HepG2 (cell line): ENCODE measurements around the gene SMIM41. TPM values are rescaled to one million over a fixed set of nuclear protein-coding genes. Genes with fewer than 3 reads are reported as not detected.

ENCODE experiments used
- BHLHE40 ChIP-seq: IDR thresholded peaks from 2 replicates; pipeline ENCODE4 v1.6.1; 2011; ENCODE audit warnings: low read length, improper control_type of control experiment
- CENPX ChIP-seq: sonication (generic); formaldehyde crosslinking; IDR thresholded peaks from 2 replicates; pipeline ENCODE4 v1.9.0; 2021; ENCODE audit warnings: mild to moderate bottlenecking, missing genetic modification reagents, moderate library complexity
- DMAP1 ChIP-seq: IDR thresholded peaks from 2 replicates; pipeline ENCODE4 v1.6.1; 2016
- DZIP1 ChIP-seq: sonication (generic); formaldehyde crosslinking; IDR thresholded peaks from 2 replicates; pipeline ENCODE4 v1.5.0; 2020; ENCODE audit warnings: mild to moderate bottlenecking, missing genetic modification reagents
- ELK4 ChIP-seq: sonication (generic); formaldehyde crosslinking; IDR thresholded peaks from 2 replicates; pipeline ENCODE4 v1.9.0; 2021; ENCODE audit warnings: missing genetic modification reagents, borderline replicate concordance
- HNRNPL ChIP-seq: fragments of 200-400 bp; formaldehyde crosslinking; IDR thresholded peaks from 2 replicates; pipeline ENCODE4 v1.6.1; 2017; ENCODE audit warnings: mild to moderate bottlenecking, low read depth, low read length
- IKZF4 ChIP-seq: sonication (generic); formaldehyde crosslinking; IDR thresholded peaks from 2 replicates; pipeline ENCODE4 v1.5.1; 2020; ENCODE audit warnings: borderline replicate concordance, mild to moderate bottlenecking, low read depth, missing genetic modification reagents; ENCODE audit errors: not compliant biosample characterization
- MAFF ChIP-seq: IDR thresholded peaks from 2 replicates; pipeline ENCODE4 v1.6.1; 2011; ENCODE audit warnings: low read depth, low read length, improper control_type of control experiment
- MLLT10 ChIP-seq: sonication (generic); formaldehyde crosslinking; IDR thresholded peaks from 2 replicates; pipeline ENCODE4 v1.4.0; 2020; ENCODE audit warnings: missing genetic modification reagents
- MTF2 ChIP-seq: sonication (generic); formaldehyde crosslinking; IDR thresholded peaks from 2 replicates; pipeline ENCODE4 v1.5.0; 2020; ENCODE audit warnings: missing genetic modification reagents, borderline replicate concordance
- NR1H2 ChIP-seq: sonication (generic); formaldehyde crosslinking; IDR thresholded peaks from 2 replicates; pipeline ENCODE4 v1.8.1; 2022; ENCODE audit warnings: low read depth, missing genetic modification reagents, borderline replicate concordance
- NR2F2 ChIP-seq: IDR thresholded peaks from 2 replicates; pipeline ENCODE4 v1.6.1; 2012; ENCODE audit warnings: low read depth, inconsistent platforms, borderline replicate concordance
- NR2F6 ChIP-seq, 2 experiments: IDR thresholded peaks; 2 replicates each; pipeline ENCODE4 v1.6.1; 2016; ENCODE audit warnings: antibody characterized with exemption in 1 of 2, mild to moderate bottlenecking in 1 of 2
- ONECUT2 ChIP-seq: sonication (generic); formaldehyde crosslinking; IDR thresholded peaks from 2 replicates; pipeline ENCODE4 v1.4.0; 2020; ENCODE audit warnings: missing genetic modification reagents
- RORA ChIP-seq: sonication (generic); formaldehyde crosslinking; IDR thresholded peaks from 2 replicates; pipeline ENCODE4 v1.5.0; 2020; ENCODE audit warnings: mild to moderate bottlenecking, missing genetic modification reagents, moderate library complexity
- SRF ChIP-seq: IDR thresholded peaks from 2 replicates; pipeline ENCODE4 v1.6.1; 2011; ENCODE audit warnings: mild to moderate bottlenecking, low read depth, low read length, moderate library complexity
- ZBTB8A ChIP-seq: sonication (generic); formaldehyde crosslinking; IDR thresholded peaks from 2 replicates; pipeline ENCODE4 v1.4.0; 2020; ENCODE audit warnings: mild to moderate bottlenecking, low read depth, missing genetic modification reagents, borderline replicate concordance
- ZMAT3 ChIP-seq: sonication (generic); formaldehyde crosslinking; conservative IDR thresholded peaks from 2 replicates; pipeline ENCODE4 v1.7.0; 2021; ENCODE audit warnings: missing genetic modification reagents
- ZNF138 ChIP-seq: sonication (generic); formaldehyde crosslinking; IDR thresholded peaks from 2 replicates; pipeline ENCODE4 v1.5.0; 2020; ENCODE audit warnings: mild to moderate bottlenecking, low read depth, missing genetic modification reagents
- ZNF17 ChIP-seq: sonication (generic); formaldehyde crosslinking; IDR thresholded peaks from 2 replicates; pipeline ENCODE4 v1.5.0; 2020; ENCODE audit warnings: mild to moderate bottlenecking, missing genetic modification reagents
- ZNF274 ChIP-seq: sonication (generic); formaldehyde crosslinking; IDR thresholded peaks from 2 replicates; pipeline ENCODE4 v1.5.1; 2020; ENCODE audit warnings: mild to moderate bottlenecking, missing genetic modification reagents
- ZNF431 ChIP-seq: sonication (generic); formaldehyde crosslinking; IDR thresholded peaks from 2 replicates; pipeline ENCODE4 v1.9.0; 2022; ENCODE audit warnings: missing genetic modification reagents, low read depth, mild to moderate bottlenecking, borderline replicate concordance
- ZNF567 ChIP-seq: sonication (generic); formaldehyde crosslinking; IDR thresholded peaks from 2 replicates; pipeline ENCODE4 v1.8.1; 2023; ENCODE audit warnings: mild to moderate bottlenecking, missing genetic modification reagents, borderline replicate concordance
- ZNF570 ChIP-seq: sonication (generic); formaldehyde crosslinking; IDR thresholded peaks from 2 replicates; pipeline ENCODE4 v1.4.0; 2020; ENCODE audit warnings: mild to moderate bottlenecking, missing genetic modification reagents, borderline replicate concordance
- ZNF7 ChIP-seq: IDR thresholded peaks from 2 replicates; pipeline ENCODE4 v1.6.1; 2016; ENCODE audit warnings: missing biosample characterization, missing genetic modification reagents
- ZNF878 ChIP-seq: sonication (generic); formaldehyde crosslinking; IDR thresholded peaks from 2 replicates; pipeline ENCODE4 v1.8.1; 2023; ENCODE audit warnings: mild to moderate bottlenecking, missing genetic modification reagents, moderate library complexity
- ZNF879 ChIP-seq: sonication (generic); formaldehyde crosslinking; IDR thresholded peaks from 2 replicates; pipeline ENCODE4 v1.8.1; 2023; ENCODE audit warnings: missing genetic modification reagents
- polyA plus RNA-seq, 8 experiments: library from polyadenylated mRNA; depleted of rRNA in 3 of 8; stranded (reverse) in 7 of 8; unstranded in 1 of 8; fragments of >200 nt; fragmentation: Illumina TruSeq in 4 of 8; extraction: Trizol in 4 of 8; gene quantifications; 2 replicates each; pipeline versions ENCODE4 v1.2.1 to v1.2.3, GENCODE V29; 2011 to 2016; ENCODE audit warnings: low read depth in 4 of 8, missing spikeins in 1 of 8, mixed read lengths in 1 of 8; ENCODE audit not compliant: insufficient read depth in 1 of 8
- total RNA-seq, 5 experiments: library from RNA; depleted of rRNA; stranded (reverse); fragments of >200 nt; fragmentation: Illumina TruSeq; extraction: Trizol; gene quantifications; 2 replicates each; pipeline ENCODE4 v1.2.3, GENCODE V29; 2016; ENCODE audit warnings: low read depth in 1 of 5

The SMIM41 gene
- total and polyA plus RNA-seq, 2 of the 13 experiments (the other 11 are each of a cell fraction or from before 2014, with no cell fraction given) = not detected

GRCh38 chr12:52069327-52070184 is 9.9 kb upstream of the SMIM41 start, which contains the start of gene ATG101 (continued):
- TF ChIP-seq DZIP1 (CRISPR knock-in tag) = no peak
- TF ChIP-seq IKZF4 (CRISPR knock-in tag) = no peak
- no peak; the same call in 1 of the 2 replicates for TF ChIP-seq ZNF567 (CRISPR knock-in tag)
- no peak for TF ChIP-seq RORA (CRISPR knock-in tag)
- peak; percentile 98 for TF ChIP-seq BHLHE40
- TF ChIP-seq SRF = 0 out of 2 replicates have a peak, but pooled peaks have one; percentile 25
- peak; percentile 77 for TF ChIP-seq DMAP1
- TF ChIP-seq MLLT10 (CRISPR knock-in tag) = no peak
- no peak for TF ChIP-seq ZNF17 (CRISPR knock-in tag)
- TF ChIP-seq ELK4 (CRISPR knock-in tag) = no peak
- peak; percentile 73; the same call in 1 of the 2 replicates for TF ChIP-seq ZNF431
- TF ChIP-seq ZNF570 (CRISPR knock-in tag) = no peak
- no peak for TF ChIP-seq ZNF878 (CRISPR knock-in tag)
- TF ChIP-seq ZBTB8A (CRISPR knock-in tag) = no peak
- TF ChIP-seq ONECUT2 (CRISPR knock-in tag) = no peak
- TF ChIP-seq ZNF274 (CRISPR knock-in tag) = 0 out of 2 replicates have a peak, but pooled peaks have one; percentile 38
- no peak for TF ChIP-seq NR2F6 (IDR thresholded peaks at IDR 0.05)
- TF ChIP-seq NR2F6 (CRISPR knock-in tag; IDR thresholded peaks at IDR 0.05) = 0 out of 2 replicates have a peak, but pooled peaks have one; percentile 28
- TF ChIP-seq HNRNPL = no peak
- no peak for TF ChIP-seq ZNF138
- TF ChIP-seq ZNF879 = no peak
- no peak for TF ChIP-seq MAFF
- no peak for TF ChIP-seq ZNF7
- TF ChIP-seq ZMAT3 (CRISPR knock-in tag) = 0 out of 2 replicates have a peak, but pooled peaks have one; percentile 35
- TF ChIP-seq MTF2 (CRISPR knock-in tag) = no peak; the same call in 1 of the 2 replicates
- TF ChIP-seq CENPX (CRISPR knock-in tag) = no peak
- TF ChIP-seq NR1H2 (CRISPR knock-in tag) = no peak
- TF ChIP-seq NR2F2 = no peak; the same call in 1 of the 2 replicates
